ENCODE data around the gene TALDO1.

The TALDO1 gene

GRCh38 chr11:770642-771616, 23.7 kb downstream of the TALDO1 start:
- DNase-seq: no peak

- no peak for DNase-seq
These were observed 24.4 kb downstream of the TALDO1 start for GRCh38 chr11:771617-772204.

DNA sequence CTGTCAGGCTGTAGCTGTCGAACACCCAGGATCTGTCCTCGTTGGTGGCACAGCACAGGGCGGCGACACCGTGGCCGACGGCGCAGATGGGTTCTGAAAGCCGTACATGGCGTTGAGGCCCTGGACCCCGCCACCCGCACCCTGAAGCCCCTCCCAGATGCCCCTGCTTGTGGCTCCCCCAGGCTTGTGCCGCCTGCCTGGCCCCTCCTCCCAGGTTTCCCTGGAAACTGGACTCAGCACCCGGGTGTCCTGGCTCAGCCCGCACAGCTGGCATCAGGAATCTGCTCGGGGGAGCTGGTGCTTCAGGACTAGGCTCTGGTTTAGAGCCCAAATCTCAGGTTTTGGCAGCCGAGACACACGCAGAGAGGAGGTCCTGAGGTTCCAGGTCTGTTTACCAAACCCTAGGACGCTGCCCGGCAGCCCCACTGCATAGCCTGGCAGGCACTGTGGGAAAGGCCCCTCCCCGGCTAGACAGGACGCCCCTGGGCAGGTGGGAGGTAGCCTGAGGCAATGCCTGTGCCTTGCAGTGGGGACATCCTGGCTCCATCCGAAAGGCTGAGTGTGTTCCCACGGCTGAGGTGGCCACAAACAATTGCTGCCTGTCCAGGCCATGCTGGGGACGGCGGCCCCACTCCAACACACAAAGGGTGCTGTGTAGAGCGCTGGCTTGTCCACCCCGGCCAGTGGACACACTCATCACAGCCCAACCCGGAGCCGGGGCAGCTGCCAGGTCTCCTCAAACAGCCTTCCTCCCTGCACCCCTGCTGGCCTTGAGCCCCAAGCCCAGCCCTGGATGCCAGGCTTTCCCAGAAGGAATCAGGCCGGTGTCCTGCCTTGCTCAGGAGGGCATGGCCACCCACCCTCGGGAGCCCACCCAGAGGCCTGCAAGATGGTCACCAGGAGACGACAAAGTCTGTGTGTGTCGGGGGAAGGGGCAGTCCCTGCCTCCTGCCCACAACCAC, 25.4 kb downstream of the TALDO1 start:
- DNase-seq: no peak

- DNase-seq: no peak
These were observed 26.2 kb downstream of the TALDO1 start for GRCh38 chr11:773425-773824.

DNA sequence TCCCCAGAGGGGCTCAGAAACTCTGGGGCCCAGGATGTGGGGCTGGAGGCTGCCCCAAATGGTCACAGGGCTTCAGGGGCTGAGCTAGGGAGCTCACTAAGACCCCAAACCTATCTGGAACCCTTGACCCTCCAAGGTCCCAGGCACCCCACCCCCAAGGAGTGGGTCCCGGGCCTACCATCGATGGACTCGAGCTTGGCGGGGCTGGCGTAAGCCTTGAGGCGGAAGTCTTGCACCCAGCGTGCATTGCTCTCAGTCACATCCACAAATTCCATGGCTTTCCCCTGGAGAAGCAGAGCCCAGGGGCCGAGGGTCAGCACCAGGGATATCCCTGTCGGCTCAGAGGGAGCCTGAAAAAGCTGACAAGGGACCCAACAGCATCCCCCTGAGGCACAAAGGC, 26.6 kb downstream of the TALDO1 start:
- no peak for DNase-seq

DNA sequence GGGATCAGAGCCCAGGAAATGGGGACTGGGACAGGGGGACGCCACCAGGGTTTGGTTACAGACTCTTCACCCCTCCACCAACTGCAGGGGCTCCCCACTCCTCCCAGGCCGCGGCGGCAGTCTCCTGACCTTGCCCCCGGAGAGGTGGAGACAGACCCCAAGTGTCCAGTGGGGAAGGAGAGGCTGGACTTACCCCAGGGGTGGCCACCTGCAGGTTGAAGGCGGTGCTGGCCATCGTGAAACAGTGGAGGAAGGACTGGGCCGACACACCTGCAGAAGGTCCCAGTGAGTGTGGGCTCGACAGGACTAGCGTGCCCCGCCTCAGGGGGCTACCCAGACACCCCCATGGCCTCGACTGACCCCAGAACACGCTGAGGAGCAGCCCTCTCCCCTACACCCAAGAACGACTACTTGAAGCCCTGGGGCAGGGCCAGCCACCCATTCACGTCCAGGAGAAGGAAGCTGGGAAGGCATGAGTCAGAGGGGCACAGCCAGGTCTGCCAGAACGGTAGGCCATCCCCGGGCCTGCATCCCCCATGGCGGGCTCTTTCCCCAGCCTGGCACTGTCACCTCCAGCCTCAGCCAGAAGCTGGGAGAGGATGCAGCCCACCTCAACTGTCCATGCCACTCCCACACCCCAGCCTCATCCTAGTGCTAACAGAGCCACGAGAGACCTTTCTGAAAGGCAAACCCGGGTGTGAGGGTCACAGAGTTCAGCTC, 27.8 kb downstream of the TALDO1 start:
- DNase-seq: no peak

DNA sequence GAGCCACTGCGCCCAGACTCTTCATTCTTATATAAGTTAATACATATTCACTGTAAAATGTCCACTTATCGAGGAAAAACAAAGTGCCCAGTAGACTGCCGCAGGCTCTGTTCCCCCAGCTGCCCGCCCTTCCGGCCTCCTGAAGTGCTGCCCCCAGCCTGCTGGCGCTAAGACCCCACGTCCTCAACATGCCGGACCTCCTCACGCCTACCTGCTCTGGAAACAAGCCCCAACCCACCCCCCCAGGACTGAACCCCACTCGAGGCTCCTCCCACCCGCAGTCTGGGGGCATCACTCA, 28.9 kb downstream of the TALDO1 start:
- no peak for DNase-seq

DNA sequence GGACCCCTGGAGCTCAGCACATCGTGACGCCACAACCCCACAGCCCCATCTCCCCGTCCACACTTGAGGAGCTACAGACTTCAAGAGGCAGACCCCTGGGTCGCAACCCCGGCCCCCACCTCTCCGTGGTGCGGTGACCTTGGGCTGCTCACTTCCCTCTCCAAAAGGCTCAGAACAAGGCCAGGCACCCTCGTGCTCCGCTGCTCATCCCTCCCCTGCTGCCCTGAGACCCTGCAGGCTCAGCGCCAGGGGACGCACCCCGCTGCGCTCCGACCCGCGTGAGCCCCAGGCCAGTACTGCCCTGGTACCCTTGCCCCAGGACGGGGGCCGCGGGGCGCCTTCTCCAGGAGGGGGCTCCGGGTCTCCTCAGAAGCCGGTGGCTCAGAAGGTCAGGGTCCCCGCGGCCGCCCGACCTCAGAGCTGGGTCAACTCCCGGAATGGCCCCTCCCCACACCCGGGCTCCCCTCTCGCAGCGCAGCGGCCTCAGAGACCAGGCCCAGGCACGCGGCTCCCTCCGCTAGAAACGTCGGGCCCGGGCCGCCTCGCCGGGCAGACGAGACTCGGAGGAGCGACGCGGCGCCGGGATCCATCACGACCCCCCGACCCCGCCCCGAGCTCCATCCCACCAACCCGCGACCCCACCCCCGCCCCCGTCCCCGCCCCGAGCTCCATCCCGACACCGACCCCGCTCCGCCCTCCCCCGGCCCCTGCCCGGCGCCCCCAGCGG, 29.5 kb downstream of the TALDO1 start:
- no peak for DNase-seq

- DNase-seq: peak; percentile 96
These were observed 30.3 kb downstream of the TALDO1 start, which contains the start of gene GATD1 for GRCh38 chr11:777288-778255. TSS of gene GATD1 (minus strand) at chr11:777487. CDS start at chr11:777462, 25 bp downstream.

DNA sequence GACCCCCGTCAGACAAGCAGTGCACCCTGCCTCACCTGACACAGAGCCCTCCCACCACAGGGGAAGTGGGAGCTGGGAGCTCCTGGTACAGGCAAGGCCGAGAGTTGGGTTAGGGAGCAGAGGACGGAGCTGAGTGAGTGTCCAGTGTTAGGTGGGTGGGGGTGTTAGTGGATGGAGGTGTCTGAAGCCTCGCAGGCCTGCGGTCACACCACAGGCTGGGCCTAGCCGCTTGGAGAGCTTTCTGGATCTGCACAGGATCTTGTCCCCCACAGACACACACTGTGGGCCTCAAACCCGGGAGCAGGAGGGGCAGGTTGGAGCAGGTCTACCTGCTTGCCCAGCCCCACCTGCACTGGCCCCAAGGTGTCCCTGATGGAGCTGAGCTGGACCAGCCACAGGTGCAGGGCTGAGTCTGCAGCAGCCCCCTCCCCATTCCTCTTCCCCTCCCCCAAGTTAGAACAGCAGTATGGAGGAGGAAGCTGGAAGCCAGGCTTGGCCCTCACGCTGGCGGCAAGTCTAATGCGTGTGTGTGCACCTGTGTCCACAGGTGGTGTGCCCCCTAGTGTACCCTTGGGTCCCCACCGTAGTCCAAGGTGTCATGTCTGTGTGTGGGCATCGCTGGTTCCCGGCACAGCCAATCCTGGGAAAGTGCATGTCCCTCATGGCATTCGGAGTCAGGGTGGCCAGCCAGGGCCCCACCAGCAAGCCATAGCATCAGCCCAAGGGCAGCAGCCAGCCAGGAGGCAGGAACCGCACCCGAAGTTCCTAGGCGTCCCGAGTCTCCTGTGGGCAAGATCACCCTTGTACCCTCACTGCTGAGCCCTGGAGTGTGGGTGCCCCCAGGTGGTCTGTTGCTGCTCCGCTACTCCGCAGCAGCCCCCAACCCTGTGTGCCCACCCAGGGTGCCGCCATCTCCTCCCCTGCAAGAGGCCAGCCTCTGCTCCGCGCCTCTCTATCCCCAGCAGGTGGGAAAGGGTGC, 32.0 kb downstream of the TALDO1 start:
- DNase-seq: no peak

GRCh38 chr11:779955-780532, 32.8 kb downstream of the TALDO1 start:
- DNase-seq: no peak

GRCh38 chr11:782264-783174, 35.3 kb downstream of the TALDO1 start:
- no peak for DNase-seq

GRCh38 chr11:783581-784015, 36.3 kb downstream of the TALDO1 start:
- DNase-seq: peak; percentile 51

GRCh38 chr11:786235-787083, 39.2 kb downstream of the TALDO1 start:
- no peak for DNase-seq

DNA sequence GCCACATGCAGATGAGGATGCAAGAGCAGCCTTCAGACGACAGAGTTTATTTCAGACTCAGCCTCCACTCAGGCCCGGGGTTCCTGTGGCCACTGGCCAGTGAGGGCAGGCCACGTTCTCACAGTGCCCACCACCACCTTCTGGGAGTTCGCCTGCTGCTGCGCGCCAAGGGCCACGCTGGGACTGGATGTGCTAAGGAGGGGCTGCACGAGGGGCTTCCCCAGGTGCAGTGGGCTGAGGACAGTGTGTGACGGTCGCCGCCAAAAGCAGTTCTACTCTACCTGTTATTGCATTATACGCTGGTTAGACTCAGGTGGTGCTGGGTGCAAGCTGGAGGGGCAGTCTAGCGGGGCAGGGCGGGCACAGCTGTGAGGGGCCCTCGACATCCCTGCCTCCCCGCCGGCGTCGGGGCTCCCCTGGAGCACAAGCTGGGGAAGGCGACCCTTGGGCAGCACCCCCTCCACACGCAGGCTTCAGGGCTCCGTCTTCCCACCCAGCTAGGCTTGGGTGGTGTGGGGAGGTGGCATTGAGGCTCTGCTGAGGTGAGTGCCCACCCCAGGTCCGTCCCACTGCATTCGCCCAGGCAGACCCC, 39.9 kb downstream of the TALDO1 start:
- DNase-seq: no peak

GRCh38 chr11:788009-788640, 40.9 kb downstream of the TALDO1 start:
- DNase-seq: no peak

Measured in activated naive CD4-positive, alpha-beta T cell treated with anti-CD3 and anti-CD28 coated beads, Interleukin-2, amount 50 U/mL, for 16 hours (primary cell).